ENCODE measurements around the gene HSBP1L1.
"Not testable (repeated sequence)": the region's sequence is repeated elsewhere in the genome, so short reads cannot be mapped to it uniquely, and the experiment has no call there.

Gene HSBP1L1

GRCh38 chr18:79987566-79987965, 23.1 kb downstream of the HSBP1L1 start:
- no peak for DNase-seq

- DNase-seq: peak; percentile 38 to 75 (median 60)
Measured at GRCh38 chr18:79988071-79988450, 23.6 kb downstream of the HSBP1L1 start.

GRCh38 chr18:79988451-79989194, 24.2 kb downstream of the HSBP1L1 start, which contains the start of gene TXNL4A:
Gene TXNL4A, minus strand, starts transcription at chr18:79988563. Its CDS starts 171 bp downstream, at chr18:79988392.
- DNase-seq: peak; percentile 65 to 92 (median 78)

GRCh38 chr18:79989195-79989497, 24.7 kb downstream of the HSBP1L1 start:
- no peak for DNase-seq

GRCh38 chr18:79991494-79991893, 27.1 kb downstream of the HSBP1L1 start:
- DNase-seq: no peak

GRCh38 chr18:79999701-80000100, 35.3 kb downstream of the HSBP1L1 start:
- not testable (repeated sequence) for DNase-seq

GRCh38 chr18:80000877-80001276, 36.4 kb downstream of the HSBP1L1 start:
- DNase-seq: no peak

- DNase-seq: no peak
Measured at GRCh38 chr18:80002468-80002867, 38.0 kb downstream of the HSBP1L1 start.

GRCh38 chr18:80004600-80005342, 40.3 kb downstream of the HSBP1L1 start:
- no peak for DNase-seq

GRCh38 chr18:80006724-80007123, 42.3 kb downstream of the HSBP1L1 start:
- no peak for DNase-seq

GRCh38 chr18:80009661-80010550, 45.5 kb downstream of the HSBP1L1 start:
- no peak for DNase-seq

GRCh38 chr18:80010551-80010906, 46.1 kb downstream of the HSBP1L1 start:
- no peak for DNase-seq

GRCh38 chr18:80011496-80012137, 47.2 kb downstream of the HSBP1L1 start:
- not testable (repeated sequence) for DNase-seq

- DNase-seq: no peak
Measured at GRCh38 chr18:80012714-80013113, 48.3 kb downstream of the HSBP1L1 start.
